CD4-positive, alpha-beta T cell (primary cell): ENCODE results near the gene VHLL. TPM values are rescaled to one million over a fixed set of nuclear protein-coding genes. Genes with fewer than 3 reads are reported as not detected.

Source experiments
- ATAC-seq: fragments of 200-7000 bp; cut with Tn5 transposase; one replicate; pipeline ENCODE4 v1.10.0; 2022; ENCODE audit warnings: mild to moderate bottlenecking; ENCODE audit not compliant: poor library complexity
- CTCF ChIA-PET: fragments of 350-600 bp; sonication (Branson Sonifier 250); formaldehyde crosslinking; loops from one replicate; lab custom pipeline; 2021; ENCODE audit warnings: antibody characterized with exemption, inconsistent platforms; lab: Charles Lee
- POLR2A ChIA-PET: fragments of 350-600 bp; sonication (Branson Sonifier 250); formaldehyde crosslinking; loops from one replicate; lab custom pipeline; 2021; ENCODE audit warnings: antibody characterized with exemption, inconsistent platforms; lab: Charles Lee
- DNase-seq, 14 experiments: peaks; one replicate each; pipeline ENCODE4 v3.0.0-alpha.2; 2013 to 2020; ENCODE audit warnings: mixed read lengths in 2 of 14
- H3K27ac ChIP-seq, 2 donors: one replicate each; pipeline versions ENCODE4 v1.5.1 to v1.7.0; 2013; ENCODE audit warnings: low read length in 2 of 2, low read depth in 1 of 2, mild to moderate bottlenecking in 1 of 2
- H3K27me3 ChIP-seq, 2 experiments: 1 replicate in 1 of 2; 2 replicates in 1 of 2; pipeline versions ENCODE4 v1.6.1 to v1.7.0; 2013; ENCODE audit warnings: low read length in 2 of 2, control low read depth in 1 of 2, mild to moderate bottlenecking in 1 of 2, moderate library complexity in 1 of 2; ENCODE audit not compliant: insufficient read depth in 2 of 2, control insufficient read depth in 1 of 2
- H3K36me3 ChIP-seq: one replicate; pipeline ENCODE4 v1.6.1; 2013; ENCODE audit warnings: low read length, control low read depth; ENCODE audit not compliant: insufficient read depth
- H3K4me1 ChIP-seq: one replicate; pipeline ENCODE4 v1.6.1; 2013; ENCODE audit warnings: low read length, control low read depth; ENCODE audit not compliant: insufficient read depth
- H3K4me3 ChIP-seq: one replicate; pipeline ENCODE4 v1.5.1; 2013; ENCODE audit warnings: mild to moderate bottlenecking, low read length, moderate library complexity
- H3K9me3 ChIP-seq, 2 experiments: 1 replicate in 1 of 2; 2 replicates in 1 of 2; pipeline versions ENCODE4 v1.6.1 to v1.7.0; 2013; ENCODE audit warnings: low read length in 2 of 2, mild to moderate bottlenecking in 2 of 2, control low read depth in 1 of 2, moderate library complexity in 1 of 2; ENCODE audit not compliant: control insufficient read depth in 1 of 2, insufficient read depth in 1 of 2
- H3K27ac Mint-ChIP-seq: one replicate; pipeline ENCODE4 v1.8.0; 2020; ENCODE audit warnings: mixed read lengths
- H3K27me3 Mint-ChIP-seq: one replicate; pipeline ENCODE4 v1.8.0; 2021; ENCODE audit warnings: mixed read lengths
- H3K36me3 Mint-ChIP-seq: one replicate; pipeline ENCODE4 v1.8.0; 2021; ENCODE audit warnings: low read depth, mixed read lengths
- H3K4me1 Mint-ChIP-seq: one replicate; pipeline ENCODE4 v1.8.0; 2021; ENCODE audit warnings: low read depth, mixed read lengths
- H3K4me3 Mint-ChIP-seq: one replicate; pipeline ENCODE4 v1.8.0; 2020; ENCODE audit warnings: mild to moderate bottlenecking, mixed read lengths
- H3K9me3 Mint-ChIP-seq: one replicate; pipeline ENCODE4 v1.8.0; 2020; ENCODE audit warnings: mixed read lengths
- CTCF ChIP-seq: fragments of 200-600 bp; IDR thresholded peaks from one replicate; pipeline ENCODE4 v1.8.0; 2022; ENCODE audit warnings: antibody characterized with exemption, mild to moderate bottlenecking
- intact Hi-C, 2 experiments: fragments of 100-400 bp; cut with DNase I in 1 of 2; cut with micrococcal nuclease in 1 of 2; formaldehyde crosslinking; loops; one replicate each; pipeline versions ENCODE4 v1.15.1 to v1.9.0; 2023 to 2025; cut with DNase I, micrococcal nuclease
- total RNA-seq, 174 experiments: library from RNA in 2 of 174; stranded (reverse) in 2 of 174; gene quantifications; one replicate each; pipeline ENCODE4 v1.2.3 and lab custom pipeline; 2021 to 2026

VHLL gene
- total RNA-seq, 2 experiments from 2014 or later, result not detected

GRCh38 chr1:156262461-156263287, 36.4 kb downstream of the VHLL start:
- intact Hi-C loops, result no loop called here
- H3K4me3 ChIP-seq, result no peak overlapping the region
- H3K27me3 Mint-ChIP-seq, result no peaks in the 10 kb centered on the region
- H3K4me1 ChIP-seq, result no peaks in the 10 kb centered on the region
- POLR2A ChIA-PET, result no interaction called here
- no peak overlapping the region for H3K27ac Mint-ChIP-seq
- H3K9me3 ChIP-seq, result no peaks in the 10 kb centered on the region
- no peak overlapping the region for H3K27ac ChIP-seq
- DNase-seq, result no peak
- H3K27me3 ChIP-seq, result no peaks in the 10 kb centered on the region
- no peak for TF ChIP-seq CTCF
- peaks cover 83% of the 10 kb centered on the region for H3K36me3 ChIP-seq
- no peaks in the 10 kb centered on the region for H3K4me1 Mint-ChIP-seq
- H3K36me3 Mint-ChIP-seq, result peaks cover 92% of the 10 kb centered on the region
- no peak overlapping the region for H3K4me3 Mint-ChIP-seq
- no peak for ATAC-seq
- CTCF ChIA-PET, result no interaction called here
- no peaks in the 10 kb centered on the region for H3K9me3 Mint-ChIP-seq

- H3K36me3 ChIP-seq, result peaks cover 83% of the 10 kb centered on the region
- DNase-seq (no peak), ATAC-seq (no peak)
- Mint-ChIP-seq H3K4me3 (no peak overlapping the region), H3K36me3 (peaks cover 92% of the 10 kb centered on the region), H3K27me3 (no peaks in the 10 kb centered on the region), H3K27ac (no peak overlapping the region), H3K9me3 (no peaks in the 10 kb centered on the region), H3K4me1 (no peaks in the 10 kb centered on the region)
- CTCF ChIA-PET, result interaction anchor here (0.6 kb wide), 1 partner anchor 14 kb away, joined by 3 read pairs; no protein-coding TSS in a partner anchor
- no peaks in the 10 kb centered on the region for H3K27me3 ChIP-seq
- intact Hi-C loops, result no loop called here
- no peaks in the 10 kb centered on the region for H3K9me3 ChIP-seq
- no peak overlapping the region for H3K27ac ChIP-seq
- POLR2A ChIA-PET, result interaction anchor here (0.9 kb wide), 1 partner anchor 15 kb away, joined by 3 read pairs; no protein-coding TSS in a partner anchor
- H3K4me3 ChIP-seq, result no peak overlapping the region
- H3K4me1 ChIP-seq, result no peaks in the 10 kb centered on the region
- TF ChIP-seq CTCF, result no peak
These were observed 38.2 kb downstream of the VHLL start for GRCh38 chr1:156260896-156261295.

- H3K27me3 Mint-ChIP-seq, result no peaks in the 10 kb centered on the region
- Histone ChIP-seq H3K27me3 (no peaks in the 10 kb centered on the region), H3K36me3 (peaks cover 81% of the 10 kb centered on the region), H3K4me3 (no peak overlapping the region), H3K4me1 (no peaks in the 10 kb centered on the region), H3K9me3 (no peaks in the 10 kb centered on the region), H3K27ac (no peak overlapping the region)
- DNase-seq (no peak), ATAC-seq (no peak)
- TF ChIP-seq CTCF, result no peak
- CTCF ChIA-PET, result no interaction called here
- POLR2A ChIA-PET, result interaction anchor here (0.8 to 1.2 kb wide), 2 partner anchors 22 to 47 kb away, joined by 3 read pairs; partner anchors contain the start of genes PMF1 and SMG5
- intact Hi-C loops, result no loop called here
- H3K9me3 Mint-ChIP-seq, result no peaks in the 10 kb centered on the region
- H3K36me3 Mint-ChIP-seq, result peaks cover 86% of the 10 kb centered on the region
- H3K4me3 Mint-ChIP-seq, result no peak overlapping the region
- H3K27ac Mint-ChIP-seq, result no peak overlapping the region
- H3K4me1 Mint-ChIP-seq, result no peaks in the 10 kb centered on the region
These were observed 39.3 kb downstream of the VHLL start for GRCh38 chr1:156259805-156260204.
